TTC549 (cell line): ENCODE data around the gene LILRB2.
"Not testable (repeated sequence)": the region's sequence is repeated elsewhere in the genome, so short reads cannot be mapped to it uniquely, and the experiment has no call there.

Source experiments
- FAIRE-seq: peaks from 2 replicates; lab custom pipeline; 2012; peaks lifted over from hg19 to GRCh38; lab: Jason Lieb, UNC

LILRB2 gene

DNA sequence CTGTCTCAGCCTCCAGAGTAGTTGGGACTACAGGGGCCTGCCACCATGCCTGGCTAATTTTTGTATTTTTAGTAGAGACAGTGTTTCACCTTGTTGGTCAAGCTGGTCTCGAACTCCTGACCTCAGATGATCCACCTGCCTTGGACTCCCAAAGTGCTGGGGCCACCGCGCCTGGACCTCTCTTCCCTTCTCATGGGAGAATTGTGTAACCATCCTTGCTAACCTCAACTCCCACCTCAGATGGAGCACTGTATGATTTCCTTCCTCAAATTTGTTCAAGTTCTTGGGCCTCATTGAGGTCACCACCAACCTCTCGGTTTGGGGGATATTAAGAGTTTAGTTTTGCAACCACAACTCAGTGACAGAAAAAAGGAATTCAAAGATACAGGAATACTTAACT lies 21.3 kb upstream of the LILRB2 start:
- no peak for FAIRE-seq

DNA sequence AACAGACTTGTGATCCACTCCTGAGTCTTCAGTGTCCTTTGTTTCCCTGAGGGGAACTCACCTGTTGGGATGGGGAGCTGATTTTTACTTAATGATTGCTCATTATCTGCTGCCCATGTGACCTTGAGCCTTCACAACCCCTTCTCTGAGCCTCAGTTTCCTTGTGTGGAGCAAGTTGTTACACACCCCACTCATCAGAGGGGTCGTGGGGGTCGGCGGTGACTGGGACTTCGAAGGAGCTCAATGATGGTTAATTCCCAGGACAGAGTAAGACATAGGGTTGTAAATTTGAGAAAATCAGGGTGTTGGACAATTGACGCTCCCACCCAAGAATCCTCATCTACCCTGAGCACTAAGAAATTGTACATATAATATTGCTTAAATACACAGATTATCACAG lies 18.6 kb upstream of the LILRB2 start:
- FAIRE-seq, result no peak

DNA sequence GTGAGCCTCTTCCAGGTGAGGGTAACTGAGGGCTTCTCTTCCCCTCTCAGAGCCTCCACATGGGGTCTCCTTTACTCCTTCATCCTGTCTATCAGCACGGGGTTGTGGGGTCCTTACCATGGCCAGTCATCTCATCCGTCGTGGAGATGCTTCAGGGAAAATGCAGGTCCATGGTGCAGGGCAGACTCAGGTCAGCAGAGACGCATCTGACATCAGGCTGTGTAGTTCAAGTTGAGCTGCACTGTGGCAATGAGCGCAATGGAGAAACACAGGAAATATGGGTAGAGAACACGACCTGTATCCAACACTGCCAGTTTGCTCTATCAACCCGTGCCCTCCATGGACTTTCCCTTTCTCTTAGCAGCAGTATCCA lies 18.2 kb upstream of the LILRB2 start:
- FAIRE-seq, result no peak

GRCh38 chr19:54298357-54299125 lies 17.6 kb upstream of the LILRB2 start:
- no peak for FAIRE-seq

- no peak for FAIRE-seq
Observed at GRCh38 chr19:54297759-54298305, 16.9 kb upstream of the LILRB2 start.

DNA sequence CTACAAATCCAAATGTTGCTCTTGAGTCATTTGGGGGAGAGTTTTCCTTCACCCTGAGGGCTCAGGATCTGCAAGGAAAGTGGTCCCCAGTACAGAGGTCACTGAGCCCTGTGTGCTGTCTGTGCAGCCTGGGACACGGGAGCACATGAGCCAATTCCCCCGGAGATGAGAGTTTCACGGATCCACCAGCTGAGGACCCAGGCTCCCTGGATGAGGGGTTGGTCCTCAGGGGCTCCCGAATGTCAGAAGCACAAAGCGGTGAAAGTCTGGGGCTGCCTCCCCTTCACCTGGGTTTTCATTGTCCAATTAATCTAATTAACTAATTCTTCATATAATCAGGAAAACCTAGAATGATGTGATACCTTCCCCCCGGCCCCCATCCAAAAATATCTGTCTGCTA lies 13.6 kb upstream of the LILRB2 start:
- FAIRE-seq, result no peak

DNA sequence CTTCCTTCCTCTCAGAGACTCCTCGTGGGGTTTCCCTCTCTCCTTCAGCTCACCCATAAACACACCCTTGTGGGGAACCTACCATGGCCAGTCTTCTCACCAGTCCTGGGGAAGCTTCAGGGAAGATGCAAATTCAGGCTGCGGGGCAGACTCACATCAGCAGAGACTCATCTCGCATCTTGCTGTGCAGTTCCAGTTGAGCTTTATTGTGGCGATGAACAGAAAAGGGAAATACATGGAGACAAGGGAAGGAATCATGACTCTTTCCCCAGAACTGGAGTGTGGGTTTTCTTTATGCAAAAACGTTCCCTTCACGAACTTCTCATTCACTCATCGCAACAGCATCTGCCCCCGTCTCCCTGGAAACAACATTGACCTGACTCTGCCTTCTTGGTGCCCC lies 8.2 kb upstream of the LILRB2 start:
- FAIRE-seq, result not testable (repeated sequence)

DNA sequence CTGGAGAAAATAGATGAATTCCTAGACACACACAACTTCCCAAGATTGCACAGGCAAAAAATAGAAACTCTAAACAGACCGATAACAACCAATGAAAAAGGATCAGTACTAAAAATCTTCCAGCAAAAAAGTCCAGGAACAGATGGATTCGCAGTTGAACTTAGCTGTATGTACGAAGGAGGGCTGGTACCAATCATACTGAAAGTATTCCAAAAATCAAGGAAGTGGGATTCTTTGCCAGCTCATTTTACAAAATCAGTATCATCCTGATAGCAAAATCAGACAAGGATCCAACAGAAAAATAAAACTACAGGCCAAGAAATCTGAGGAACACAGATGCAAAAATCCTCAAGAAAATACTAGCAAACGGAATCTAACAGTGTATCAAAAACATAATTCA lies 6.5 kb upstream of the LILRB2 start:
- no peak for FAIRE-seq

DNA sequence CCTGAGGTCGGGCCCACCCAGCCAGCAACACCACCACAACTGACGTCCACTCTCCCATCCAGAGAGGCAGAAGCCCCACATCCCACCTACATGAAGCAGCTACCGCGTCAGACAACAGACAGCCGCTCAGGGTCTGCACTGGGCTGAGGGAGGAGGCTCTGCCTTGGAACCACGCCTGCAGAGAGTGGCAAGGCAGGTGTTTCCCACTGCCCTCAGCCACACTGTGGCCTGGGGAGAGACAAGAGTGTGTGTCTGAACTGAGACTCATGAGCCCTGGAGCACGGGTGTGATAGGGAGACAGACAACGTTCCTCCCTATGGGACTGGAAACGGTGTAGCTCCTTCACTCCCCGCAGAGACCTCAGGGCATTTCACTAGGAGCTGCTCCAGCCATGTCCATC lies 5.4 kb upstream of the LILRB2 start:
- not testable (repeated sequence) for FAIRE-seq

DNA sequence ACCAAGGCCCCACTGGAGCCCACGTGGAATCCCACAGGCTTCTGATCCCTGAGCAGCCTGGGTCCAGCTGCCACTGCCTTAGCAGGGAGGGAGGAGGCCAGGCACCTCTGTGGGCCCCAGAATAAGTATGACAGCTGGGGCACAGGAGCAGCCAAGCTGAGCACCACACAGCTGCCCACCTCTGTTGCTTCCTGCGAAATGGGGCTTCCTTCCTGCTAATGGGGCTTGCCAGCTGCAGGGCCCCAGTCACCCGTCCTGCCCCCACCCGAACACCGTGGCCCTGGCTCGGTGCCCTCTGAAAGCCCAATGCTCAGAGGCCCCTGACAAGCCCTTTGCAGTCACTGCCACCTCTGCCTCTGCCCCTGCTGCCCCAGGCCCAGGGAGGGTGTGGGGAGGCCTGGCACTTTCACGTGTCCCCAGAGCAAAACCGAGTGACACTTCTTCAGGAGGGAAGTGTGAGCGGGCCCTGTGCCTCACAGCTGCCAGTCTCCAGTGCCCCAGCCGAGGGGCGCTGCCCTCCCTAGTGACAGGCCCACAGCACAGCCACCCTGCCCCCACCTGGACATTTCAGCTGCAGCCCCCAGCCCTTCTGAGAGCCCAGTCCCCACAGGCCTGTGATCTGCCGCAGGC lies 4.6 kb upstream of the LILRB2 start:
- not testable (repeated sequence) for FAIRE-seq

GRCh38 chr19:54282686-54283470 lies 2.0 kb upstream of the LILRB2 start:
- no peak for FAIRE-seq

DNA sequence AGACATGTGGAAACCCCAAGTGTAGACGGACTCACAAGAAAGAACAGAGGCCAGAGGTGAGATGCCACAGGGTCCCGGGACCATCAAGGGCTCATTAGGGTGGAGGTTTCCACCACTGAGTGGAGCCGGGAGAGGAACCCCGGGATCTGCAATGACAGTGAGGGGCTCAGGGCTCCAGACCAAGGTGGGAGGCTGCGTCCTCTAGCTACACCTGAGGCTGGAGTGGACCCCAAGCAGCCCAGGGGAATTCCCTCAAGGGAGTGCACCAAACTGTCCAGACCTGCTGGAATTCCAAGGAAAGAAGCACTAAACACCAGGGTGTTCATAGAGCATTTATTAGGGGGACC lies 792 bp upstream of the LILRB2 start:
- not testable (repeated sequence) for FAIRE-seq

GRCh38 chr19:54280441-54280840 lies 469 bp downstream of the LILRB2 start:
- not testable (repeated sequence) for FAIRE-seq

DNA sequence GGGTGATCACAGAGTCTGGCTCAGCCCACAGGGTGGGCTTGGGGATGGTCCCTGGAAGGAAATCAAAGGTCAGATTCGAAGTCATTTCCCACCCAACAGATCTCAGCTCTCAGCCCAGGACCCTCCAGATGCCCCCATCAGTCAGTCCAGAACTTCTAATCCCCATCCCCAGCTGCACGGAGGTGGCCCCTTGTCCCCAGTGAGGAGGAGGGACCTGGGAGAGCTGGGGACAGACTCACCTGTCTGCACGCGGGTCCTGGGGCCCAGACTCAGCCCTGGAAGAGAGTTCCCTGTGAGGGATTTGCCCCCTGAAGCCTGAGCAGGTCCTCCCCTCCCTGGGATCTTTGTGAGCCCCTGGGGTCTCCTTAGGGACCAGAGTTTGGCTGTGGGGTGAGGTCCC lies 885 bp downstream of the LILRB2 start:
- not testable (repeated sequence) for FAIRE-seq

GRCh38 chr19:54279406-54279962 lies 1.4 kb downstream of the LILRB2 start:
- FAIRE-seq, result no peak

GRCh38 chr19:54278571-54279195 lies 2.2 kb downstream of the LILRB2 start:
- FAIRE-seq, result not testable (repeated sequence)

DNA sequence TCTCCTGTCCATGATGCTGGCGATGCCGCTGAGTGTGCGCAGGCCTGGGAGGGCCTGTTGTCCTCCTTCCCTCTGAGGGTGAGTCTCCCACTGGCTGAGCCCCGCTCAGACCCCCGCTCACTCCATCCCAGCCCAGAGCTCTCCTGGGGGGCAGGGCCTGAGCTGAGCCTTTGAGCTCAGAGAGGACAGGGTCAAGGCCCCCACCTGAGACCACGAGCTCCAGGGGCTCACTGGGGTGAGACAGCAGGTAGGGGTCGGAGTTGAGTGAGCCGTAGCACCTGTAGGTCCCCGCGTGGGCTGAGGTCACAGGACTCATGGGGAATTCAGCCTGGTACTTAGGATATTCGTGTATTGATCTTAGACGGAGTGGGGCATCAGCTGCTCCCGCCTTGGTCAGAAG lies 2.9 kb downstream of the LILRB2 start:
- FAIRE-seq, result not testable (repeated sequence)

DNA sequence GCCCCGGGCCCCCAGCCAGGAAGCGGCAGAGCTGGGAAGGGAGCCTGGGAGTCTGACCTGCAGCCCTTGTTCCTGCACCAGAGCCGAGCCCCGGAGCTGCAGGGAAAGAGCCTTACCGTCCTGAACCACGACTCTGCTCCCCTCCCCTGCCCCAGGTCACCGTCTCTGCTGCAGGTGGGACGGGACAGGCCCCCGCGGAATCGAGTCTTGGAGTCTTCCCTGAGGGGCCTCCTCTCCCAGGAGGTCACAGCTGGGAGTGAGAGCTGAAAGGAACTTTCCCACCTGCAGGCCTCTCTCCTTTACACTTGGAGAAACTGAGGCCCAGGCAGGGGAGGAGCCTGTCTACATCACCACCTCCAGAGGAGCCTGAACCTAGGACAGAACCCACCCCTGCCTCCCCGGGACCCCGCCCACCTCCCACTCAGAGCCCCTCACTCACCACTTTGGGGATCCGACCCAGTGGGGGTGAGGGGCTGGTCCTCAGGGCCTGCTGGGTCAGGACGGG lies 3.7 kb downstream of the LILRB2 start:
- FAIRE-seq, result not testable (repeated sequence)

- FAIRE-seq, result no peak
Observed at GRCh38 chr19:54275951-54276350, 5.0 kb downstream of the LILRB2 start.

DNA sequence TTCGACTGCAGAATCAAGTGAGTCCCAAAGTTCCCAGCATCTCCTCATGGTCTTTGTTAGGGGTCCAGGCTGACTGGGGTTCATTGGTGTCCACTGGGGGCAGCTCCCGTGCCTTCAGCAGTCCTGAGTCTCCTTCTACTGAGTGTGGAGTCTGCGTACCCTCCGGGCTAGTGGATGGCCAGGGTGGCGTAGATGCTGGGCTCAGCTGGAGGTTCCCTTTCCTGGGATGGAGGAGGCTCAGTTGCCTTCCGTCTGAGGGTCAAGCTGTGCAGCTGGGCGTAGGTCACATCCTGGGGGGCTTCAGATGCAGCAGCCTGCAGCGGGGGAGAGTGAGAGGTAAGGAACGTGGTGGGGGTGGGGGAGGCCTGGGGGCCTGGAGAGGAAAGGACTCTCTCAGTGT lies 6.4 kb downstream of the LILRB2 start:
- not testable (repeated sequence) for FAIRE-seq

GRCh38 chr19:54273821-54274220 lies 7.1 kb downstream of the LILRB2 start:
- FAIRE-seq, result no peak

DNA sequence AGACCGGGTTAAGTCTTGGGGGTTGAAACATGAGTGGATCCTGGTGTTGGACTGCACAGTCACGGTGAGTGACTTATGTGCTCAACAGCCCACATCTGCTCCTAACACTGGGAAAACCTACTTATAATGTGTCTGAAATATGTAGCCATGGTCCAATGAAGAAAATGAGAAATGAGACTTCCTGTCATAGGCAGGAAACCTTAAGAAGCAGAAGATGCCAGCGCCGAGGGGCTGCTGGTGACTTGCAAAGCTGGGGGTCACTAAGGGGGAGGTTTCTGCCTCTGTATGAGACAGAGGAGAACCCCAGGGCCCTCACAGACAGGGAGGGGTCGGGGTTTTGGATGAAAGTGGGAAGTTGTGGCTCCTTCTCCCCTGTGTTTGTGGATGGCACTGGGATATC lies 8.7 kb downstream of the LILRB2 start:
- FAIRE-seq, result not testable (repeated sequence)
